H1 (cell line): ENCODE measurements around the gene SF3B1. TPM values are rescaled to one million over a fixed set of nuclear protein-coding genes. Genes with fewer than 3 reads are reported as not detected.

Source experiments
- CTCF ChIA-PET: fragments of 300-600 bp; sonication (Branson Sonifier 250); formaldehyde crosslinking; loops from one replicate; lab custom pipeline; 2021; ENCODE audit not compliant: partially characterized antibody; lab: Charles Lee
- POLR2A ChIA-PET: fragments of 300-600 bp; sonication (Branson Sonifier 250); formaldehyde crosslinking; loops from one replicate; lab custom pipeline; 2021; ENCODE audit warnings: inconsistent platforms; ENCODE audit not compliant: partially characterized antibody; lab: Charles Lee
- DNase-seq, 2 experiments: peaks; one replicate each; pipeline versions ENCODE4 v3.0.0 to v3.0.0-alpha.2; 2010 to 2022; ENCODE audit warnings: low spot score in 2 of 2, low read depth in 1 of 2, mixed read lengths in 1 of 2
- FAIRE-seq: peaks from 2 replicates; lab custom pipeline; 2011; peaks lifted over from hg19 to GRCh38; lab: Jason Lieb, UNC
- H2AFZ ChIP-seq: 2 replicates; pipeline ENCODE4 v1.8.1; 2012; ENCODE audit warnings: low read length, inconsistent platforms
- H2AK5ac ChIP-seq: 2 replicates; pipeline ENCODE4 v1.6.1; 2013; ENCODE audit warnings: low read depth, low read length
- H2BK120ac ChIP-seq: replicated peaks from 2 replicates; pipeline ENCODE3; 2013; ENCODE audit warnings: low read depth, low read length, inconsistent platforms
- H2BK12ac ChIP-seq: 2 replicates; pipeline ENCODE4 v1.6.1; 2013; ENCODE audit warnings: low read depth, low read length
- H2BK15ac ChIP-seq: 2 replicates; pipeline ENCODE4 v1.6.1; 2013; ENCODE audit warnings: low read length
- H2BK20ac ChIP-seq: 2 replicates; pipeline ENCODE4 v1.6.1; 2013; ENCODE audit warnings: low read length
- H2BK5ac ChIP-seq: 2 replicates; pipeline ENCODE4 v1.6.1; 2013; ENCODE audit warnings: low read depth, low read length
- H3K14ac ChIP-seq: 2 replicates; pipeline ENCODE4 v1.6.1; 2013; ENCODE audit warnings: inconsistent platforms; ENCODE audit not compliant: insufficient read length
- H3K18ac ChIP-seq: 2 replicates; pipeline ENCODE4 v1.6.1; 2013; ENCODE audit warnings: low read length; ENCODE audit errors: extremely low read depth
- H3K23ac ChIP-seq: 2 replicates; pipeline ENCODE4 v1.6.1; 2013; ENCODE audit warnings: inconsistent platforms; ENCODE audit not compliant: insufficient read length
- H3K23me2 ChIP-seq: 2 replicates; pipeline ENCODE4 v1.6.1; 2013; ENCODE audit warnings: low read depth, low read length
- H3K27ac ChIP-seq: 2 replicates; pipeline ENCODE4 v1.6.1; 2011; ENCODE audit warnings: low read depth, low read length, inconsistent platforms
- H3K27me3 ChIP-seq, 4 experiments: replicated peaks in 1 of 4; 1 replicate in 1 of 4; 2 replicates in 3 of 4; pipeline versions ENCODE4 v1.6.1 to v1.8.1; 2011 to 2013; ENCODE audit warnings: low read length in 3 of 4, mild to moderate bottlenecking in 3 of 4, inconsistent platforms in 2 of 4, mixed read lengths in 2 of 4, moderate library complexity in 1 of 4; ENCODE audit not compliant: control insufficient read depth in 3 of 4, insufficient read depth in 3 of 4; ENCODE audit errors: extremely low read depth in 1 of 4
- H3K36me3 ChIP-seq, 4 experiments: 2 replicates each; pipeline versions ENCODE4 v1.6.1 to v1.8.1; 2011 to 2013; ENCODE audit warnings: mild to moderate bottlenecking in 4 of 4, low read length in 3 of 4, moderate library complexity in 2 of 4, control low read depth in 1 of 4, inconsistent platforms in 1 of 4; ENCODE audit not compliant: insufficient read depth in 4 of 4, control insufficient read depth in 2 of 4
- H3K4ac ChIP-seq: replicated peaks from 2 replicates; pipeline ENCODE3; 2013; ENCODE audit warnings: low read length, low read depth, mixed read lengths, inconsistent platforms; ENCODE audit not compliant: insufficient read length
- H3K4me1 ChIP-seq, 4 experiments: replicated peaks in 1 of 4; 1 replicate in 1 of 4; 2 replicates in 3 of 4; pipeline versions ENCODE4 v1.6.1 to v1.8.1; 2011 to 2013; ENCODE audit warnings: low read length in 3 of 4, inconsistent platforms in 2 of 4, mixed read lengths in 1 of 4; ENCODE audit not compliant: insufficient read depth in 4 of 4, control insufficient read depth in 3 of 4
- H3K4me2 ChIP-seq, 2 experiments: 2 replicates each; pipeline versions ENCODE4 v1.6.1 to v1.8.1; 2011 to 2013; ENCODE audit warnings: low read depth in 2 of 2, low read length in 2 of 2, control low read depth in 1 of 2, inconsistent platforms in 1 of 2, mild to moderate bottlenecking in 1 of 2; ENCODE audit not compliant: insufficient read depth in 1 of 2
- H3K4me3 ChIP-seq, 4 experiments: fragments of 200-600, 300-600 bp in 1 of 4; sonication (generic), shearing (Covaris generic), sonication (Bioruptor Twin) in 1 of 4; 2 replicates each; pipeline versions ENCODE4 v1.5.1 to v1.8.1; 2011 to 2016; ENCODE audit warnings: low read length in 4 of 4, low read depth in 3 of 4, control low read depth in 2 of 4, inconsistent platforms in 2 of 4, mild to moderate bottlenecking in 2 of 4, mixed read lengths in 1 of 4, moderate library complexity in 1 of 4; ENCODE audit not compliant: insufficient read depth in 2 of 4; ENCODE audit errors: extremely low read depth in 1 of 4
- H3K56ac ChIP-seq: replicated peaks from 2 replicates; pipeline ENCODE3; 2013; ENCODE audit warnings: low read depth, mild to moderate bottlenecking, mixed read lengths, low read length, inconsistent platforms; ENCODE audit not compliant: insufficient read length
- H3K79me1 ChIP-seq: 2 replicates; pipeline ENCODE4 v1.6.1; 2013; ENCODE audit warnings: low read depth, low read length, control low read depth
- H3K79me2 ChIP-seq, 2 experiments: 2 replicates each; pipeline versions ENCODE4 v1.6.1 to v1.8.1; 2012 to 2013; ENCODE audit warnings: low read length in 2 of 2, mild to moderate bottlenecking in 2 of 2, inconsistent platforms in 1 of 2; ENCODE audit not compliant: insufficient read depth in 2 of 2, control insufficient read depth in 1 of 2
- H3K9ac ChIP-seq, 4 experiments: replicated peaks in 1 of 4; 1 replicate in 1 of 4; 2 replicates in 3 of 4; pipeline versions ENCODE4 v1.6.1 to v1.8.1; 2011 to 2013; ENCODE audit warnings: low read depth in 3 of 4, low read length in 3 of 4, control low read depth in 2 of 4, mild to moderate bottlenecking in 2 of 4, moderate library complexity in 2 of 4, inconsistent platforms in 1 of 4; ENCODE audit errors: extremely low read depth in 1 of 4
- H3K9me3 ChIP-seq, 2 experiments: 2 replicates each; pipeline versions ENCODE4 v1.6.1 to v1.8.1; 2012 to 2013; ENCODE audit warnings: mild to moderate bottlenecking in 2 of 2, moderate library complexity in 2 of 2, control low read depth in 1 of 2, inconsistent platforms in 1 of 2, low read depth in 1 of 2, low read length in 1 of 2, mixed read lengths in 1 of 2; ENCODE audit not compliant: insufficient read depth in 2 of 2
- H4K20me1 ChIP-seq, 2 experiments: replicated peaks in 1 of 2; 2 replicates each; pipeline versions ENCODE3 to v1.8.1; 2011 to 2013; ENCODE audit warnings: inconsistent platforms in 2 of 2, low read length in 2 of 2, mild to moderate bottlenecking in 1 of 2; ENCODE audit not compliant: insufficient read depth in 2 of 2, control insufficient read depth in 1 of 2
- H4K5ac ChIP-seq: 2 replicates; pipeline ENCODE4 v1.6.1; 2013; ENCODE audit warnings: low read length, low read depth, mixed read lengths, inconsistent platforms; ENCODE audit not compliant: insufficient read length
- H4K8ac ChIP-seq: 2 replicates; pipeline ENCODE4 v1.8.0; 2013; ENCODE audit warnings: mild to moderate bottlenecking, moderate library complexity, low read length, inconsistent platforms; ENCODE audit not compliant: insufficient read depth; ENCODE audit errors: extremely low read depth
- H4K91ac ChIP-seq: replicated peaks from 2 replicates; pipeline ENCODE3; 2013; ENCODE audit warnings: low read length, mixed read lengths, inconsistent platforms; ENCODE audit not compliant: insufficient read length
- CHD1 ChIP-seq: IDR thresholded peaks from 2 replicates; pipeline ENCODE4 v1.6.1; 2012; ENCODE audit warnings: low read depth, low read length, improper control_type of control experiment
- POLR2A ChIP-seq, 2 experiments: IDR thresholded peaks; 1 replicate in 1 of 2; 2 replicates in 1 of 2; pipeline ENCODE4 v1.6.1; 2011; ENCODE audit warnings: low read depth in 2 of 2, low read length in 2 of 2, mild to moderate bottlenecking in 2 of 2; ENCODE audit errors: control extremely low read depth in 1 of 2
- SIN3A ChIP-seq, 2 experiments: IDR thresholded peaks in 1 of 2; conservative IDR thresholded peaks in 1 of 2; 2 replicates each; pipeline ENCODE4 v1.6.1; 2011 to 2012; ENCODE audit warnings: low read length in 2 of 2, improper control_type of control experiment in 1 of 2, low read depth in 1 of 2, mild to moderate bottlenecking in 1 of 2
- WGBS, 2 experiments: shearing (Covaris generic) in 1 of 2; methylation state at CpG; one replicate each; pipeline versions ENCODE4 v1.1.6 to v1.1.7; 2013 to 2015; ENCODE audit warnings: low lambda C conversion rate in 2 of 2, mixed read lengths in 2 of 2, inconsistent platforms in 1 of 2, low coverage in 1 of 2, missing lambda C conversion rate in 1 of 2; ENCODE audit not compliant: insufficient replicate concordance in 2 of 2, insufficient coverage in 1 of 2, insufficient read length in 1 of 2; ENCODE audit errors: extremely low coverage in 1 of 2, missing lambda C conversion rate in 1 of 2; 5-methylcytosine and 5-hydroxymethylcytosine counted together
- polyA plus RNA-seq, 7 experiments: library from polyadenylated mRNA; depleted of rRNA in 3 of 7; stranded (reverse) in 5 of 7; unstranded in 2 of 7; fragments of >200 nt in 5 of 7; fragments of 200-250 nt in 2 of 7; gene quantifications; 1 replicate in 5 of 7; 2 replicates in 1 of 7; 4 replicates in 1 of 7; pipeline versions ENCODE4 v1.2.1 to v1.2.3, GENCODE V29; 2011 to 2013; ENCODE audit warnings: missing spikeins in 2 of 7, mixed read lengths in 2 of 7
- total RNA-seq: library from RNA; stranded (reverse); fragmentation: NEBNext Ultra II Directional; extraction: Animal tissue kit (Norgen Biotek cat#: 25700); gene quantifications from 2 replicates; pipeline ENCODE4 v1.2.1, GENCODE V29; 2021

The SF3B1 gene
- total and polyA plus RNA-seq, 2 of the 8 experiments (the other 6 are each of a cell fraction or from before 2014, with no cell fraction given), result 320 to 403 TPM

DNA sequence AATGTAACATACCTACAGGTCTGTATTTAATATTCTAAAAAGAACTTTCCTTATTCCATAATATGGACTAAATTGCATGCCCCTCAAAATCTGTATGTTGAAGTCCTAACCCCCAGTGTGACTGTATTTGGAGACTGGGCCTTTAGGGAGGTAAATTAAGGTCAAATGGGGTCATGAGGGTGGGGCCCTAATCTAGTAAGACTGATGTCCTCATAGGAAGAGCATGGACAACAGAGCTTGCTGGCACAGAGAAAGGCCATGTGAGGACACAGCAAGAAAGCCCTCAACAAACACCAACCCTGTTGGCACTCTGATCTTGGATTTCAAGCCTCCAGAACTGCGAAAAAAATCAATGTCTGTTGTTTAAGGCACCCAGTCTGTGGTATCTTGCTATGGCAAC is 18.6 kb downstream of the SF3B1 start:
- 92% methylated on average over 1 of the region's 1 CpG; no CpG with 5 or more reads in 1 of the 2 experiments for WGBS, 2 experiments
- Histone ChIP-seq H4K20me1 (peaks cover 2 to 8% of the 10 kb centered on the region in 2 experiments), H2BK15ac (no peak overlapping the region), H2BK20ac (no peak overlapping the region), H4K91ac (no peak overlapping the region), H3K14ac (no peak overlapping the region), H3K79me1 (no peaks in the 10 kb centered on the region; the same call in 1 of the 2 replicates), H3K9me3 (no peaks in the 10 kb centered on the region), H3K23ac (no peak overlapping the region), H3K56ac (no peak overlapping the region), H3K79me2 (peaks cover 0 to 29% of the 10 kb centered on the region in 2 experiments; a peak in 3 of 4 replicates), H3K4me3 (no peak overlapping the region), H3K9ac (no peak overlapping the region), H3K27ac (no peak overlapping the region), H3K23me2 (no peaks in the 10 kb centered on the region), H2BK120ac (no peak overlapping the region), H2AFZ (no peak overlapping the region), H3K18ac (no peak overlapping the region), H3K27me3 (no peaks in the 10 kb centered on the region), H4K5ac (no peak overlapping the region), H3K36me3 (peaks cover 31 to 96% (median 67%) of the 10 kb centered on the region in 4 experiments), H2BK12ac (no peak overlapping the region), H3K4ac (no peak overlapping the region), H2AK5ac (no peak overlapping the region), H2BK5ac (no peak overlapping the region), H3K4me1 (no peaks in the 10 kb centered on the region), H3K4me2 (no peak overlapping the region), H4K8ac (no peak overlapping the region)
- ChIA-PET CTCF (interaction anchor here (0.9 kb wide), 1 partner anchor 44 kb away, joined by 3 read pairs; no protein-coding TSS in a partner anchor), POLR2A (interaction anchor here (1.2 to 2.2 kb wide), 4 partner anchors 9 to 73 kb away, joined by 3 to 7 read pairs (median 4); partner anchors contain the start of gene SF3B1)
- TF ChIP-seq CHD1, result no peak
- no peak for TF ChIP-seq SIN3A (conservative IDR thresholded peaks at IDR 0.05 in 1 of 2, IDR thresholded peaks at IDR 0.05 in 1 of 2; ENCODE audit: low read depth in 1 of 2, low read length in 2 of 2)
- TF ChIP-seq POLR2A (IDR thresholded peaks at IDR 0.05; ENCODE audit: control extremely low read depth in 1 of 2, low read depth in 2 of 2, low read length in 2 of 2), result 0 out of 3 replicates have a peak, but pooled peaks of 1 of the 2 experiments have one; percentile 36
- no peak for DNase-seq
- FAIRE-seq, result no peak
